Esophagus squamous epithelium (tissue), 5 donors: ENCODE measurements around the gene PRSS22. TPM values are rescaled to one million over a fixed set of nuclear protein-coding genes. Genes with fewer than 3 reads are reported as not detected.
"Not testable (repeated sequence)": the region's sequence is repeated elsewhere in the genome, so short reads cannot be mapped to it uniquely, and the experiment has no call there.

Source experiments
- DNase-seq: peaks from one replicate; lab custom pipeline; 2025; lab: John Stamatoyannopoulos, UW
- H3K27ac ChIP-seq, 4 donors: fragments of 200-600 bp; sonication (generic); one replicate each; pipeline ENCODE4 v1.5.1; 2016 to 2019; ENCODE audit warnings: mild to moderate bottlenecking in 1 of 4
- H3K27me3 ChIP-seq, 4 donors: fragments of 200-600 bp; sonication (generic); 1 replicate in 3 of 4; 2 replicates in 1 of 4; pipeline versions ENCODE4 v1.5.1 to v1.6.0; 2017 to 2021; ENCODE audit warnings: antibody characterized with exemption in 1 of 4
- H3K36me3 ChIP-seq, 3 donors: fragments of 200-600 bp; sonication (generic); one replicate each; pipeline ENCODE4 v1.5.1; 2016 to 2019
- H3K4me1 ChIP-seq, 3 donors: fragments of 200-600 bp; sonication (generic); one replicate each; pipeline ENCODE4 v1.5.1; 2017 to 2019
- H3K4me3 ChIP-seq, 4 donors: fragments of 200-600 bp; sonication (generic); 1 replicate in 3 of 4; 2 replicates in 1 of 4; pipeline ENCODE4 v1.5.1; 2016 to 2019; ENCODE audit warnings: mild to moderate bottlenecking in 2 of 4, moderate library complexity in 1 of 4
- H3K9me3 ChIP-seq, 3 donors: fragments of 200-600 bp; sonication (generic); one replicate each; pipeline ENCODE4 v1.5.1; 2016 to 2019
- POLR2A ChIP-seq, 4 donors: fragments of 450-650 bp; IDR thresholded peaks; one replicate each; pipeline ENCODE4 v1.6.1; 2017; ENCODE audit warnings: antibody characterized with exemption in 4 of 4, mild to moderate bottlenecking in 4 of 4, moderate library complexity in 3 of 4
- WGBS, 2 donors: methylation state at CpG; one replicate each; pipeline ENCODE4 v1.1.5; 2018; 5-methylcytosine and 5-hydroxymethylcytosine counted together
- intact Hi-C: fragments of 100-400 bp; cut with DNase I; formaldehyde crosslinking; loops from one replicate; pipeline ENCODE4 v1.15.0; 2022
- total RNA-seq, 4 donors: library from RNA; depleted of rRNA; stranded (reverse); fragments of >200 nt; gene quantifications; one replicate each; pipeline ENCODE4 v1.1.0, GENCODE V29; 2016
- TF ChIP-seq, protein P1 (sequence below), 6 experiments: fragments of 450-650 bp in 4 of 6; fragments of 200-600 bp in 2 of 6; sonication (generic) in 2 of 6; IDR thresholded peaks; one replicate each; pipeline ENCODE4 v1.5.1; 2016 to 2019; ENCODE audit warnings: antibody characterized with exemption in 6 of 6, mild to moderate bottlenecking in 4 of 6, moderate library complexity in 4 of 6
- donor health status: DM: yes; HTN: yes; CAD: no.

Gene PRSS22
- total RNA-seq, result 100 to 1,000 TPM in 2 of 4 donors, 10 to 100 TPM in 2; 36.6 to 149 (median 113) TPM

DNA sequence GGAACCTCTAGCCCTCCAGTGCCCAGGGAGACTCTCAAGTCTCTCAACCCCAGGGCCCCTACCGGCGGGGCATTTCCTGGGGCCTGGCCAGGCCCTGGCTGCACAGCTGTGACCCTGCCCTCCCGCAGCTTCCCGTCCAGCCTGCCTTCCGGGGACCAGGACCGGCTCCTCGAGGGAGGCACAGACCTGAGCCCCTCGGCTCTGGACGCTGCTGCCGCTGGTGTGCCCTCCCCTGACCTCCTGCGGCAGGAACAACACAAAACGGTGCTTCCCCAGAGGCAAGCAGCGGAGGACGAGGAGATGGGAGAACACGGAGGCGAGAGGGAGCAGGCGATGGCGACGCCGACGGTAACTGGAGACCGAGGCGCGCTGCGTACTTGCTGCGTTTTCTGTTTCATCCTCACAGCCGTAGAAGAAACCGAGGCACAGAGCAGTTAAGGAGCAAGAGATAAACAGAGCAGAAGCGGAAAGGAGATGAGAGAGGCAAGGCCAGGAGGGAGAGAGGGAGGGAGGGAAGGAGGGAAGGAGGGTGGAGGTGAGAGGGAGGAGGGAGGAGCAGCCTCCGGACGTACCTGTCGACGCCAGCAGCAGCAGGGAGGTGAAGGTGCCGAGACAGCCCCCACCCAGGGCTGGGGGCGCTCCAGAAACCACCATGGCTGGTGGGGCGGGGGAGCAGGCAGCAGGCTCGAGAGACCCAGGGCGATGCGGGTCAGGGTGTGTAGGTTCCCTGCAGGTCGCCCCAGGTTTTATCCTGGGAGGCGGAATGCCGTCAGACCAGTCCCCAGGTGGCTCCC is at the start of gene PRSS22:
PRSS22 (minus strand) TSS at position 720 of the 794 bp plus-strand sequence; CDS start at position 654, 66 bp downstream.
- no peak for DNase-seq
- Histone ChIP-seq H3K27ac (peak within 1 kb of the TSS; percentile 85 to 91 (median 88)), H3K4me1 (peaks cover 9 to 41% (median 11%) of the 10 kb centered on the region in 3 donors), H3K4me3 (peak within 1 kb of the TSS; percentile 48 to 67 (median 54)), H3K36me3 (peaks cover 0 to 27% (median 0%) of the 10 kb centered on the region in 3 donors), H3K27me3 (peaks cover 0 to 72% (median 0%) of the 10 kb centered on the region in 4 donors), H3K9me3 (peaks cover 0 to 20% (median 5%) of the 10 kb centered on the region in 3 donors)
- intact Hi-C loops, result no loop called here
- TF ChIP-seq, protein P1, sequence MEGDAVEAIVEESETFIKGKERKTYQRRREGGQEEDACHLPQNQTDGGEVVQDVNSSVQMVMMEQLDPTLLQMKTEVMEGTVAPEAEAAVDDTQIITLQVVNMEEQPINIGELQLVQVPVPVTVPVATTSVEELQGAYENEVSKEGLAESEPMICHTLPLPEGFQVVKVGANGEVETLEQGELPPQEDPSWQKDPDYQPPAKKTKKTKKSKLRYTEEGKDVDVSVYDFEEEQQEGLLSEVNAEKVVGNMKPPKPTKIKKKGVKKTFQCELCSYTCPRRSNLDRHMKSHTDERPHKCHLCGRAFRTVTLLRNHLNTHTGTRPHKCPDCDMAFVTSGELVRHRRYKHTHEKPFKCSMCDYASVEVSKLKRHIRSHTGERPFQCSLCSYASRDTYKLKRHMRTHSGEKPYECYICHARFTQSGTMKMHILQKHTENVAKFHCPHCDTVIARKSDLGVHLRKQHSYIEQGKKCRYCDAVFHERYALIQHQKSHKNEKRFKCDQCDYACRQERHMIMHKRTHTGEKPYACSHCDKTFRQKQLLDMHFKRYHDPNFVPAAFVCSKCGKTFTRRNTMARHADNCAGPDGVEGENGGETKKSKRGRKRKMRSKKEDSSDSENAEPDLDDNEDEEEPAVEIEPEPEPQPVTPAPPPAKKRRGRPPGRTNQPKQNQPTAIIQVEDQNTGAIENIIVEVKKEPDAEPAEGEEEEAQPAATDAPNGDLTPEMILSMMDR (IDR thresholded peaks at IDR 0.05), result no peak
- peak in 2 of 4 donors; percentile 33 to 36 for TF ChIP-seq POLR2A (IDR thresholded peaks at IDR 0.05)
- WGBS, 2 donors, result 3 to 6% methylated on average over 23 to 25 of the region's 42 CpGs

GRCh38 chr16:2907084-2907753 is 49.2 kb upstream of the PRSS22 start:
- 16 to 24% methylated on average over 9 to 11 of the region's 17 CpGs for WGBS, 2 donors
- DNase-seq, H3K27me3 ChIP-seq, intact Hi-C loops, H3K4me3 ChIP-seq, H3K9me3 ChIP-seq, H3K36me3 ChIP-seq: not testable (repeated sequence)
- Histone ChIP-seq H3K27ac (peak overlapping the region in 2 of 4 donors; percentile 73 to 99), H3K4me1 (peaks cover 12 to 40% (median 18%) of the 10 kb centered on the region in 3 donors)
- TF ChIP-seq, protein P1 (IDR thresholded peaks at IDR 0.05), result peak; percentile 22 to 81 (median 76)

- H3K27me3 ChIP-seq, result no peaks in the 10 kb centered on the region
- peaks cover 12 to 33% (median 13%) of the 10 kb centered on the region in 3 donors for H3K4me1 ChIP-seq
- H3K4me3 ChIP-seq, result peak overlapping the region in 1 of 4 donors; percentile 15
- 19 to 27% methylated on average over 12 of the region's 12 CpGs for WGBS, 2 donors
- no peaks in the 10 kb centered on the region for H3K9me3 ChIP-seq
- intact Hi-C loops, result no loop called here
- no peak for DNase-seq
- TF ChIP-seq POLR2A (IDR thresholded peaks at IDR 0.05), result no peak
- TF ChIP-seq, protein P1 (IDR thresholded peaks at IDR 0.05), result peak in 1 of 6 experiments; percentile 4
- H3K36me3 ChIP-seq, result peaks cover 0 to 2% (median 0%) of the 10 kb centered on the region in 3 donors
- H3K27ac ChIP-seq, result peak overlapping the region; percentile 0 to 99 (median 78)
Observed at GRCh38 chr16:2905988-2906387, 48.0 kb upstream of the PRSS22 start.

DNA sequence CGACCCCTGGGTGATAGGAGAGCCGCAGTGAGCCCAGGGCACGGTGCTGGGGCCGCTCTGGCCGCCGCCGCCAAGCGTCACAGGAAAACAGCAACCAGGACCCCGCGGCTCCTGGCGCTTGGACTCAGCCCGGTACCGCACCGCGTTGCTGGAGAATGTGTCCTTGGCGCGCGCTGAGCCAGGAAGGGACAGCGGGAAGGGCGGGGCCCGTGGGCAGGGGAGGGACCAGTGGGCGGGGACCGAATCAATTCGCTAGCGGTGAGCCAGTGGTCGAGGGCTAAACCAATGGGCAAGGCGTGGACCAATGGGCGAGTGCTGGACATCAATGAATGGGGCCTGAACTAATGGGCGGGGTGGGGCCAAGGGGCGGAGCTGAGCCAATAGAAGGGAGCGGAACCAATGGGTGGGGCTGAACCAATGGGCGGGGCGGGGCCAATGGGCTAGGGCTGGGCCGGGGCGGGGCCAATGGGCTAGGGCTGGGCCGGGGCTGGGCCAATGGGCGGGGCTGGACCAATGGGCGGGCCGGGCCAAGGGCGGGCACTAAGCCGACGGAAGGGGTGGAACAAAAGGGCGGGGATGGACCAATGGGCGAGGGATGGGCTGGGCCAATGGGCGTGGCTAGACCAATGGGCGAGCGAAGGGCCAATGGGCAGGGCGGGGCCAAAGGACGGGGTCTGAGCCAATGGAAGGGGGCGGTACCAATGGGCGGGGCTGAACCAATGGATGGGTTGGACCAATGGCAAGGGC is 47.4 kb upstream of the PRSS22 start:
- WGBS, 2 donors, result 1% methylated on average over 8 to 16 of the region's 51 CpGs
- Histone ChIP-seq H3K27me3 (no peaks in the 10 kb centered on the region), H3K4me3 (peak overlapping the region; percentile 76 to 89 (median 82)), H3K9me3 (no peaks in the 10 kb centered on the region), H3K4me1 (peaks cover 11 to 33% (median 12%) of the 10 kb centered on the region in 3 donors), H3K36me3 (peaks cover 0 to 8% (median 0%) of the 10 kb centered on the region in 3 donors), H3K27ac (peak overlapping the region; percentile 94 to 99 (median 96))
- intact Hi-C loops, result no loop called here
- TF ChIP-seq, protein P1 (IDR thresholded peaks at IDR 0.05), result peak in 2 of 6 experiments; percentile 15 to 19
- peak in 3 of 4 donors; percentile 33 to 97 (median 95) for TF ChIP-seq POLR2A (IDR thresholded peaks at IDR 0.05)
- DNase-seq, result peak; percentile 96
